ENCODE measurements around the gene CDKN3.

DNA sequence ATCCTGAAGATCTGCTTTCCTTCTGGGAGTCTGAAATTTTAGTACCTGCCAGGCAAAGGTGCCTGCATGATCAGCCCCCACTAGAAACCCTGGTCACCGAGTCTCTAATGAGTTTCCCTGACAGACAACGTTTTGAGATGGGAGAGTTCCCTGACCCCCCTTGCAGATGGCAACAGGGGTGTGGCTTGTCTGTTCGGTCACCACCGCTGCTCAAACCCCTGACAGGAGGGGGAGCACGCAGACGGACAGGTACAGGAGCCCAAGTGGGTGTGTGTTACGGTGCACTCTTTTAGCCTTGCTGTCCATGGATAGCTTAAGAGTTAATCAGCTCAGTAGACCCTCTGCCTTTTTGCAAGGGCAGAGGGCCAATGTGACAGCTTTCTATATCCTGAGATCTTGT lies 19.3 kb upstream of the CDKN3 start:
- TF ChIP-seq CTCF (conservative IDR thresholded peaks at IDR 0.05; ENCODE audit: low read length) (no peak), EZH2phosphoT487 (IDR thresholded peaks at IDR 0.05; ENCODE audit: borderline replicate concordance) (no peak)

Measured in Loucy (cell line).